ENCODE data around the gene EIF6.

The EIF6 gene

GRCh38 chr20:35314816-35315631 is 30.5 kb upstream of the EIF6 start:
- DNase-seq (ENCODE audit: low read depth in 2 of 3, low spot score in 1 of 3): no peak

GRCh38 chr20:35312318-35312717 is 27.7 kb upstream of the EIF6 start:
- peak in 1 of 3 donors; percentile 20 for DNase-seq (ENCODE audit: low read depth in 2 of 3, low spot score in 1 of 3)

GRCh38 chr20:35311822-35312221 is 27.2 kb upstream of the EIF6 start:
- DNase-seq (ENCODE audit: low read depth in 2 of 3, low spot score in 1 of 3): no peak

- DNase-seq (ENCODE audit: low read depth in 2 of 3, low spot score in 1 of 3): peak; percentile 60 to 67 (median 64)
Measured at GRCh38 chr20:35311409-35311808, 26.8 kb upstream of the EIF6 start.

GRCh38 chr20:35307666-35308653 is 23.4 kb upstream of the EIF6 start:
- DNase-seq (ENCODE audit: low read depth in 2 of 3, low spot score in 1 of 3): no peak

- DNase-seq (ENCODE audit: low read depth in 2 of 3, low spot score in 1 of 3): peak in 1 of 3 donors; percentile 24
Measured at GRCh38 chr20:35306931-35307517, 22.5 kb upstream of the EIF6 start.

- peak; percentile 75 to 87 (median 77) for DNase-seq (ENCODE audit: low read depth in 2 of 3, low spot score in 1 of 3)
Measured at GRCh38 chr20:35305682-35306556, 21.3 kb upstream of the EIF6 start.

- no peak for DNase-seq (ENCODE audit: low read depth in 2 of 3, low spot score in 1 of 3)
Measured at GRCh38 chr20:35304956-35305355, 20.4 kb upstream of the EIF6 start.

- peak; percentile 78 to 90 (median 83) for DNase-seq (ENCODE audit: low read depth in 2 of 3, low spot score in 1 of 3)
Measured at GRCh38 chr20:35303735-35304491, 19.3 kb upstream of the EIF6 start.

- DNase-seq (ENCODE audit: low read depth in 2 of 3, low spot score in 1 of 3): no peak
Measured at GRCh38 chr20:35303382-35303734, 18.8 kb upstream of the EIF6 start.

- no peak for DNase-seq (ENCODE audit: low read depth in 2 of 3, low spot score in 1 of 3)
Measured at GRCh38 chr20:35302421-35303335, 18.1 kb upstream of the EIF6 start.

- DNase-seq (ENCODE audit: low read depth in 2 of 3, low spot score in 1 of 3): no peak
Measured at GRCh38 chr20:35301426-35301825, 16.9 kb upstream of the EIF6 start.

GRCh38 chr20:35300469-35301262 is 16.1 kb upstream of the EIF6 start:
- DNase-seq (ENCODE audit: low read depth in 2 of 3, low spot score in 1 of 3): no peak

GRCh38 chr20:35299780-35300179 is 15.2 kb upstream of the EIF6 start:
- DNase-seq (ENCODE audit: low read depth in 2 of 3, low spot score in 1 of 3): no peak

- DNase-seq (ENCODE audit: low read depth in 2 of 3, low spot score in 1 of 3): no peak
Measured at GRCh38 chr20:35298264-35298663, 13.7 kb upstream of the EIF6 start.

GRCh38 chr20:35297740-35298139 is 13.2 kb upstream of the EIF6 start:
- DNase-seq (ENCODE audit: low read depth in 2 of 3, low spot score in 1 of 3): no peak

GRCh38 chr20:35297155-35297554 is 12.6 kb upstream of the EIF6 start:
- no peak for DNase-seq (ENCODE audit: low read depth in 2 of 3, low spot score in 1 of 3)

- no peak for DNase-seq (ENCODE audit: low read depth in 2 of 3, low spot score in 1 of 3)
Measured at GRCh38 chr20:35296101-35296554, 11.6 kb upstream of the EIF6 start.

Data from stimulated activated CD4-positive, alpha-beta T cell treated with anti-CD3 and anti-CD28 coated beads, Interleukin-12 subunit alpha, Interleukin-12 subunit beta, amount 100 ng/mL, for 48 hours (primary cell).